Measurements from ENCODE around the gene BACH1. TPM values are rescaled to one million over a fixed set of nuclear protein-coding genes. Genes with fewer than 3 reads are reported as not detected.

The BACH1 gene
- total RNA-seq, 2 experiments from 2014 or later = 27.3 to 28.2 TPM

DNA sequence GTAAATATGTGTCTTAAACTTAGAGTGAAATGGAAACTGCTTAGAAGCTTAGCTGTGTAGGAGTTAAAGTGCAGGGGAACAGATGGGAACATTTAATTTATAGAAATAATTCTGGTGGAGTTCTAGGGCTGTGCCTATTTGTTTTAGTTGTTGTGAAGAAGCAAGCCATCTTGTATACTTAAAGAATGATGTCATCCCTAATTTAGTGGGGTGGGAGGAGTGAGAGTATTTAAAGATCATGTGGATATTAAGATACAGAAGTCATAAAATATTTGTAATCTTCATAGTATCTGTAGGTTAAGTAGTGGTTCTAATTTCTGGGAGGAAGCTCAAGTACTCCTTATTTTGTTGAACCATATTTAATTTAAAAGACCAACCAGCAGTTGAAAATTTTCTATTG is 41.5 kb downstream of the BACH1 start:
- H3K36me3 Mint-ChIP-seq (ENCODE audit: low read depth) = peaks cover 25% of the 10 kb centered on the region
- H3K27me3 Mint-ChIP-seq = no peaks in the 10 kb centered on the region
- intact Hi-C loops (cut with micrococcal nuclease) = loop anchor here (5.0 to 10.0 kb wide), 3 partner anchors 38 to 145 kb away; no protein-coding TSS in a partner anchor
- ATAC-seq = no peak
- TF ChIP-seq, protein P1, sequence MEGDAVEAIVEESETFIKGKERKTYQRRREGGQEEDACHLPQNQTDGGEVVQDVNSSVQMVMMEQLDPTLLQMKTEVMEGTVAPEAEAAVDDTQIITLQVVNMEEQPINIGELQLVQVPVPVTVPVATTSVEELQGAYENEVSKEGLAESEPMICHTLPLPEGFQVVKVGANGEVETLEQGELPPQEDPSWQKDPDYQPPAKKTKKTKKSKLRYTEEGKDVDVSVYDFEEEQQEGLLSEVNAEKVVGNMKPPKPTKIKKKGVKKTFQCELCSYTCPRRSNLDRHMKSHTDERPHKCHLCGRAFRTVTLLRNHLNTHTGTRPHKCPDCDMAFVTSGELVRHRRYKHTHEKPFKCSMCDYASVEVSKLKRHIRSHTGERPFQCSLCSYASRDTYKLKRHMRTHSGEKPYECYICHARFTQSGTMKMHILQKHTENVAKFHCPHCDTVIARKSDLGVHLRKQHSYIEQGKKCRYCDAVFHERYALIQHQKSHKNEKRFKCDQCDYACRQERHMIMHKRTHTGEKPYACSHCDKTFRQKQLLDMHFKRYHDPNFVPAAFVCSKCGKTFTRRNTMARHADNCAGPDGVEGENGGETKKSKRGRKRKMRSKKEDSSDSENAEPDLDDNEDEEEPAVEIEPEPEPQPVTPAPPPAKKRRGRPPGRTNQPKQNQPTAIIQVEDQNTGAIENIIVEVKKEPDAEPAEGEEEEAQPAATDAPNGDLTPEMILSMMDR (IDR thresholded peaks at IDR 0.05) = no peak
- DNase-seq = no peak
- peaks cover 38% of the 10 kb centered on the region for H3K4me1 Mint-ChIP-seq (ENCODE audit: low read depth)
- H3K9me3 Mint-ChIP-seq = no peaks in the 10 kb centered on the region
- CTCF ChIA-PET = interaction anchor here (1.2 to 3.0 kb wide), 3 partner anchors 8 to 36 kb away, joined by 4 to 14 read pairs (median 5); no protein-coding TSS in a partner anchor
- H3K4me3 Mint-ChIP-seq = no peak overlapping the region
- no peak overlapping the region for H3K27ac Mint-ChIP-seq
- POLR2A ChIA-PET = interaction anchor here (1.2 to 1.4 kb wide), 3 partner anchors 18 to 42 kb away, joined by 3 read pairs; partner anchors contain the start of gene BACH1

DNA sequence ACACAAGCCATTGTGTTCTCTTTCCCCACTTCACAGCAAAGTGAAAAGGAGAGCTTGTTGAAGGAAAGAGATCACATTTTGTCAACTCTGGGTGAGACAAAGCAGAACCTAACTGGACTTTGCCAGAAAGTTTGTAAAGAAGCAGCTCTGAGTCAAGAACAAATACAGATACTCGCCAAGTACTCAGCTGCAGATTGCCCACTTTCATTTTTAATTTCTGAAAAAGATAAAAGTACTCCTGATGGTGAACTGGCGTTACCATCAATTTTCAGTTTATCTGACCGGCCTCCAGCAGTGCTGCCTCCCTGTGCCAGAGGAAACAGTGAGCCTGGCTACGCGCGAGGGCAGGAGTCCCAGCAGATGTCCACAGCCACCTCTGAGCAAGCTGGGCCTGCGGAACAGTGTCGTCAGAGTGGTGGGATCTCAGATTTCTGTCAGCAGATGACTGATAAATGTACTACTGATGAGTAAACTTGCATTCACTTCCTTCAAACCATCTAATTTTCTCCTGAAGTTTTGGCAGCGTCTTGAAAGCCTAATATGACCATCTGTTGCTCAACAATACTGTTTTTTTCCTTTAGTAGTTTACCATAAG is 43.7 kb downstream of the BACH1 start:
- intact Hi-C loops (cut with micrococcal nuclease) = loop anchor here (5.0 to 10.0 kb wide), 3 partner anchors 40 to 148 kb away; no protein-coding TSS in a partner anchor
- no peaks in the 10 kb centered on the region for H3K27me3 Mint-ChIP-seq
- H3K4me1 Mint-ChIP-seq (ENCODE audit: low read depth) = peaks cover 39% of the 10 kb centered on the region
- DNase-seq = peak; percentile 68
- H3K36me3 Mint-ChIP-seq (ENCODE audit: low read depth) = peaks cover 18% of the 10 kb centered on the region
- ChIA-PET CTCF (interaction anchor here (0.8 to 2.0 kb wide), 5 partner anchors 28 to 148 kb away, joined by 3 to 7 read pairs (median 3); no protein-coding TSS in a partner anchor), POLR2A (interaction anchor here (0.6 to 1.3 kb wide), 3 partner anchors 27 to 172 kb away, joined by 3 to 13 read pairs (median 3); no protein-coding TSS in a partner anchor)
- no peaks in the 10 kb centered on the region for H3K9me3 Mint-ChIP-seq
- ATAC-seq = peak; percentile 93
- TF ChIP-seq, protein P1 (IDR thresholded peaks at IDR 0.05) = no peak
- H3K4me3 Mint-ChIP-seq = peak overlapping the region; percentile 31
- peak overlapping the region; percentile 81 for H3K27ac Mint-ChIP-seq

DNA sequence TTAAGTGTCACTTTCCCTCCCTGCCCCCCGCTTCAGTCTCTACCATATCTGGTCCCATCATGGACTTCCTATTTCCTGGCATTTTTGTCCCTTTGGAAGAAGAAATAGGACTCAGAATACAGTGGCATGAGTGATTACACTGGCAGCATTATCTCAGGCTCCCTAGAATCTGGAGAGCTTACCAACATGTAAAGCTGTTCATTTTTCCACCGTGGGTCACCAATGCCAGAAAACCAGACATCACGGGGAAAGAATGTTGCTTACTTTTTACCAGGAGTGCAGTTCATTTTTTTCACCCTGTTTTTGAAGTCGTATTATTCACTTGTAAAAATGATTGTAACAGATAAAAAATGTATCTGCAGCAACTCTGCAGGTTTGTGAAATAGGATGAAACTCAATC is 44.8 kb downstream of the BACH1 start:
- peaks cover 49% of the 10 kb centered on the region for H3K4me1 Mint-ChIP-seq (ENCODE audit: low read depth)
- DNase-seq (no peak), ATAC-seq (no peak)
- H3K27ac Mint-ChIP-seq = no peak overlapping the region
- intact Hi-C loops (cut with micrococcal nuclease) = loop anchor here (5.0 to 10.0 kb wide), 3 partner anchors 41 to 149 kb away; no protein-coding TSS in a partner anchor
- ChIA-PET POLR2A (interaction anchor here (1.4 kb wide), 1 partner anchor 43 kb away, joined by 7 read pairs; no protein-coding TSS in a partner anchor), CTCF (interaction anchor here (0.8 to 2.0 kb wide), 4 partner anchors 21 to 149 kb away, joined by 3 to 7 read pairs (median 3); no protein-coding TSS in a partner anchor)
- no peaks in the 10 kb centered on the region for H3K27me3 Mint-ChIP-seq
- no peaks in the 10 kb centered on the region for H3K9me3 Mint-ChIP-seq
- TF ChIP-seq, protein P1 (IDR thresholded peaks at IDR 0.05) = no peak
- no peak overlapping the region for H3K4me3 Mint-ChIP-seq
- H3K36me3 Mint-ChIP-seq (ENCODE audit: low read depth) = peaks cover 18% of the 10 kb centered on the region

DNA sequence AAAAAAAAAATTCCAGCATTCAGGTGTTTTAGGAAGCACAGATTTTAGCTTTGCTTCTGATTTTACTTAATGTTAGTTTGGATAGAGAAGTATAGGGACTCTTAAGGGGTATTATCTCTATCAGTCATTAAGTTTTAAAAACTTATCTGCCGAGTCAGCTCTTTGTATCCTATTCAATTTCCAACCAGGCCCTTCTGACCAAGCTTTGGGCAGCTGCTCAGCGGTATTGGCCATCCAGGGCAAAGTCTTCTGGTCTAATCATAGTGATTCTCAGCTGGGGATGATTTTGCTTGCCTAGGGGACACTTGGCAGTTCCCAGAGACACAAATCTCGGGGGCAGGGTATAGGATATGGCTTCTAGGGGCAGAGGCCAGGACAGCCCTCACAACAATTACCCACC is 47.6 kb downstream of the BACH1 start:
- Mint-ChIP-seq H3K27ac (no peak overlapping the region), H3K4me3 (no peak overlapping the region)
- CTCF ChIA-PET = interaction anchor here (1.3 kb wide), 1 partner anchor 25 kb away, joined by 4 read pairs; no protein-coding TSS in a partner anchor

More for the DNA sequence above, 47.6 kb downstream of the BACH1 start:
- Mint-ChIP-seq H3K36me3 (ENCODE audit: low read depth) (peaks cover 15% of the 10 kb centered on the region), H3K27me3 (no peaks in the 10 kb centered on the region), H3K9me3 (no peaks in the 10 kb centered on the region), H3K4me1 (ENCODE audit: low read depth) (peaks cover 44% of the 10 kb centered on the region)
- no peak for ATAC-seq
- TF ChIP-seq, protein P1 (IDR thresholded peaks at IDR 0.05) = no peak
- intact Hi-C loops (cut with micrococcal nuclease) = loop anchor here (10.0 kb wide), 2 partner anchors 111 to 151 kb away; no protein-coding TSS in a partner anchor
- DNase-seq = no peak
- POLR2A ChIA-PET = no interaction called here
